ENCODE data around the gene MYLK.

MYLK gene

GRCh38 chr3:123819949-123820348 lies 64.2 kb downstream of the MYLK start:
- DNase-seq, result no peak

DNA sequence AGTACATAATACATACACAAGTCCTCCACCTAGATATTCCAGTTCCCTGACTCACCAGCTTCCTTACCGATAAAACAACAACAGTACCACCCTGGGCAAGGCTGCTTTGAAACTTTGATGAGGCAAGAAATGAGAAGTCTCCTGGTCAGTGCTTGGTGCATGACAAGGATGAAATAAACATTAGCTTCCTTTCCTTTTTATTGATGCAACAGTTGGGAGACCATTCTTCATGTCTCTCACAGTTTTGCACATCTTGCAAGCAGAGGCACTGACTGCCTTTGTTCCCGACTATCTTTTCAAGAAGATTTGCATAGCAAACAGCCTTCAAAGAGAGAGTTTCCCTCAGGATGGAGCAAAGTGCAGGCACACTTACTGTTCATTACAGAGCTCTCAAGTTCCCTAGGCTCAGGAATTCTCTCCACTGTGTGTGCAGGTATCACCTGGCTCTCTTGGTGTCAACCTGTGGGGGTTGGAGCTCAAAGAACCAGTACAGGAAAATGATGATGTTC lies 65.2 kb downstream of the MYLK start:
- DNase-seq, result no peak

DNA sequence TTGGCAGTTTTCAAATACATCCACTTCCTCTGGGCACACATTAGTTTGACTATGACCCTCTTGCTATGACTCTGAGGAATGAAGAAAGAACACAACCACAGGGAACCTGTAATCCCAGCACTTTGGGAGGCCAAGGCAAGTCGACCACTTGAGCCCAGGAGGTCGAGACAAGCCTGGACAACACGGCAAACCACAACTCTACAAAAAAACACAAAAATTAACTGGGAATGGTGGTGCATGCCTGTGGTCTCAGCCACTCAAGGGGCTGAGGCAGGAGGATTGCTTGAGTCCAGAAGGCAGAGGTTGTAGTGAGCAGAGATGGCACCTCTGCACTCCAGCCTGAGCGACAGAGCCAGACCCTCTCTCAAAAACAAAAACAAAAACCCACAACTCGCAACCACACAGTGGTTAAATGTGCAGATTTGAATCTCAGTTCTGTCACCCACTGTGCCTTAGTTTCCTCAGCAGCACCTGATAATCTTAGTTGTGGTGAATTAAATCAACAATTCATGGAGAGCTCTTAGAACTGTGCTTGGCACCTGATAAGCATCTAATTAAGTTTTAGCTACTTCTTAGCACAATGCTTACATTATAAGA lies 65.7 kb downstream of the MYLK start:
- no peak for DNase-seq

DNA sequence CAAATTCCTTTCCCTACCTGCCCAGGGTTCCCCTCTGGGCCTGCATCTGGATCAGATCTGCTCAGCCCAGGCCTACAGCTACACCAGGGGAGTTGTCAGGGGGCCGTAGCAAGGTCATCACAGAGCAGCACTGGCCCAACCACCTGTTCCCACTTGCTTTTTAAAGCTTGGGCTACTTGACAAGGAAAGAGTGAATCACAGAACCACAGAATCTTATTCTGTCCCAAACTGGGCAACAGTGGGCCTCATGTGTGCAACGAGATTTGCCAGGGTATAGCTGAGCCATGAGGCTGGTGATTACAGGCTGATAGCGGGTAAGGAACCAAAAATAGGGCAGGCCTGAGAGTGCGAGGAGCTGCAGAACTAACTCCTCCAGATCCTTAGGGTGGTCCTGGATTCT lies 66.7 kb downstream of the MYLK start:
- no peak for DNase-seq

DNA sequence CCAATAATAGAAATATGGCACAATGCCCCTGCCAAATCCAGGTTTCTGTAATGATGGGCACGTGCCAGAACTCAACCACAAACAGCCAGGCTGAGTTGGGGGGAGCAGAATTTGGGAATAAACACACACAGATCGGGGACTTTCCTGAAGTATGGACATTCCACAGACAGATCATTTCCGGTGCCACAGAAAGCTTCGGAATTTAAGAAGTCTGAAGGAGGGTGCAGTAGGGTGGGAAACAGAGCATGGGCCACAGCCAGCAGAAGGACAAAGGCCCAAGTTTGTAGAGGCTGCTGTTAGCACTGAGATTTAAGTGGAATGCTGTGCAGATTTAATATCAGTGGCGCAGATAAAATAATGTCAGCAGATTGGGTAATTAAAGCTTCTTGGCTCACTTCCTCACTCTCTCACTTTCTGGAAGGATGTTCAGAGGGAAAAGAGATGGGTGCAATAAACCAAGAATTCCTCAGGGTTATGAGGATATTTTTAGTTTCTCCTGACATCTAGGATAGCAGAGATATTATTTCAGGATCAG lies 67.4 kb downstream of the MYLK start:
- no peak for DNase-seq

DNA sequence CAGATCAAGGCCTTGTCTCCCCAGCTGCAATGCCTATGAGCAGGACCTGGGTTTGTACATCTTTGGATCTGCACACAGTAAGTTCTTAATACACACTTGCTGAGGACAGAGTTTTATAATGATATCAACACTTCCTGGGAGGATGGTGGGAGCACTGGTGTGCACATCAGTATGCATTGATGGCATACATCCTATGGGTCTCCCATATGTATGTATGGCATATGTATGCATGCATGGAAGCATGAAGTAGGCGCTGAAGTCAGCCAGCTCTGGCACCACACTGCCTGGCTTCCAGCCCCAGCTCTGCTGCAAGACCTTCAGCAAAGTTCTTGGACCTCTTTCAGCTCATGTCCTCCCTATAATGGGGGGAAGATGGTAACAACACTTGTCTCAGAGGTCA lies 68.2 kb downstream of the MYLK start:
- DNase-seq, result no peak

- DNase-seq, result no peak
Measured at GRCh38 chr3:123813876-123814275, 70.3 kb downstream of the MYLK start.

GRCh38 chr3:123809597-123809996 lies 74.5 kb downstream of the MYLK start:
- DNase-seq, result no peak

DNA sequence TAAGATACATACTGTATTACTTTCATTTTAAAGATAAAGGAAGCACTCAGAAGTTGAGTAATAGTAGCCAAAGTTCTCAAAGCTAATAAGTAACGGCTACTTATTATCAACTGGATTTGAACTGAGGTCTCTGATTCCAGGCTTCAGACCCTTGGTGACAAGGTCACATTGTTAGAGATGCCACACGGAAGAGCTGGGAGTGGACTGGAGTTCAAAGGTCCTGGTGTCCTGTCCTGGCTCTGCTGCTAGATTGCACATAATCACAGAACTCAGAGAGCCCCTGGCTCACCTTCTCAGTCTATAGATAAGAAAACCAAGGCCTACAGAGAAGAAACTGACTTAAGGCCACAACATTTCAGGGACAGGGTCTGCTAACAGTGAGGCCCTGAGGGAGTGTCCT lies 75.3 kb downstream of the MYLK start:
- DNase-seq, result no peak

- DNase-seq, result no peak
Measured at GRCh38 chr3:123807820-123808219, 76.3 kb downstream of the MYLK start.

DNA sequence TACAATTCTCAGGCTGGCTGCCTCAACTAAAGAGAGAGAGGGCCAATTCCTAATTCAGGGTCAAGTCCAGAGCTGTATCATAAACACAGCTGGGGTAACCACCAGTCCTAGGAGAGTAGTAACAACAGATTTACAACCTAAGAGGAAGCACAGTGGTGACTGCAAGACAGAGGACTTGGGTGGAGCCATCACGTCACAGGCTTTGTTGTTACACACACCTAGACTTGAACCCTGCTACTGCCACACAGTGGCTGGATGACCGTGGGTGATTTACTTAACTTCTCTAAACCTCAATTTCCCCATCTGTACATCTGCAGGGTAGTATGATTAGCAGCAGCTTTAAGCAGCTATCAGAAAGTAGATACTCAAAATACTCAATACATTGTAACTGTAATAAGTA lies 78.6 kb downstream of the MYLK start:
- DNase-seq, result no peak

DNA sequence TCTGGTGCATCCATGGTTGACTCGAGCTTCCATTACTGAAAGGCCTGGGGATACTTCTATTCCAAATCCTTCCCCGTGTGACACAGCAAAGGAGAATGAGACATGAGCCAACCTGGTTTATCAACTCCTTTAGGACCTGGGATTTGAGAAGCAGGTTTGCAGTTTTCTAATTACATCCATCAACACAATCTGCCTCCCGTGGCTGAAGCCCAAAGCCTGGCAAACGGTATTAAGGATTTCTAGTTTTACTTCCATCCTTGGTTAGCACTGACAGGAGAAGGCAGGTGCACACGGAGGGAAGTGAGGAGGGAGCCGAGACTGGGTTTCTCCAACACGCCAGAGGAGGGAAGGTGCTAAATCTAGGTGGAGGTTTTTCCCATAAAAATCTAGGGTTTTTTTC lies 79.0 kb downstream of the MYLK start:
- no peak for DNase-seq

GRCh38 chr3:123804676-123805075 lies 79.5 kb downstream of the MYLK start:
- DNase-seq, result no peak

GRCh38 chr3:123803521-123803920 lies 80.6 kb downstream of the MYLK start:
- DNase-seq, result no peak

DNA sequence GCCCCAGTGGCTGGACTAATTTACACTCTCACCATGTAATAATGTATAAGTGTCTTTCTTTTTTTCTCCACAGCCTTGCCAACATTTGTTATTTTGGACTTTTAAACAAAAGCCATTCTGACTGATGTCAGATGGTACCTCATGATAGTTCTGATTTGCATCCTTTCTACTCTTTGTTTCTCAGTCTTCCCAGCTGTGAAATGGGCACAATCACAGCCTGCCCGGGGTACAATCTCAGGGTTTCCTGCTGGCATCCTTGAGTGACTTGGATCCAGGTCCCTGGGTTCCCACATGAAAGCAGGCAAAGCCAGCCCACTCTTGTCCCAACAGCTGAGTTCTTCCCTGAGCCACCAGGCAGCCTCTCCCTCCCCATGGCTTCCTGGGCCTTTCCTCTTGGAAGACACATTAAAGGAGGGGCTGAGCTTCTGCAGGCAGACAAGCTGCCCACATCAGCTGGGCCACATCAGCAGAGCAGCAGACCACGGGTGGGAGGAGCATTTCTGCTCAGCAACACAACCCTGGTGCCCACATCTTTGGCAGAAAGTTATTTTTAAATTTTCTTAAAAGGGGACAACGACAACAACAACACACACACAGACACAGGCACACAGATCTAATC lies 82.0 kb downstream of the MYLK start:
- no peak for DNase-seq

DNA sequence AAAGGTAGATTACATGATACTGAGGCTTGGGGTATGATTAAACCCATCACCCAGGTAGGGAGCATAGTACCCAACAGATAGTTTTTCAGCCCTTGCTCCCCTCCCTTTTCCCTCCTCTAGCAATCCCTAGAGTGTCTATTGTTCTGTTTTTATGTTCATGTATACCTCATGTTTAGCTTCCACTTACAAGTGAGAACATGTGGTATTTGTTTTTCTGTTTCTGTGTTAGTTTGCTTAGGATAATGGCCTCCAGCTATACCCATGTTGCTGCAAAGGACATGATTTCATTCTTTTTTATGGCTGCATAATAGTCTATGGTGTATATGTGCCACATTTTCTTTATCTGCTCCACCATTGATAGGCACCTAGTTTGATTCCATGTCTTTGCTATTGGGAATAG lies 82.7 kb downstream of the MYLK start:
- DNase-seq, result no peak

DNA sequence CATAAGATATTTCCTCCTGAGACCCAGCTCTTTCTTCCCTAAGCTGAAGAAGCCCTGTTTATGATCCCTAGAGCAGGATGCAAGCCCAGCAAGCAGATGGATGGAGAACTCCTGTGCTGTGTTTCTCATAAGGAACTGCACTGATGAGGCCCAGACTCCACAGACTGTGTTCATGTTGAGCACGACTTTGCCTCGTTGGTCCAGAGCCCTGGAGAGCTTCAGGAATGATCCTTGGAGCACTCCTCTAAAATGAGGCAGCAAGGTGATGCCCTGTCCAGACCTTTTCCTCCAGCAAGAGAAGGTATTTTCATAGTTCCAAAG lies 83.8 kb downstream of the MYLK start:
- no peak for DNase-seq

DNA sequence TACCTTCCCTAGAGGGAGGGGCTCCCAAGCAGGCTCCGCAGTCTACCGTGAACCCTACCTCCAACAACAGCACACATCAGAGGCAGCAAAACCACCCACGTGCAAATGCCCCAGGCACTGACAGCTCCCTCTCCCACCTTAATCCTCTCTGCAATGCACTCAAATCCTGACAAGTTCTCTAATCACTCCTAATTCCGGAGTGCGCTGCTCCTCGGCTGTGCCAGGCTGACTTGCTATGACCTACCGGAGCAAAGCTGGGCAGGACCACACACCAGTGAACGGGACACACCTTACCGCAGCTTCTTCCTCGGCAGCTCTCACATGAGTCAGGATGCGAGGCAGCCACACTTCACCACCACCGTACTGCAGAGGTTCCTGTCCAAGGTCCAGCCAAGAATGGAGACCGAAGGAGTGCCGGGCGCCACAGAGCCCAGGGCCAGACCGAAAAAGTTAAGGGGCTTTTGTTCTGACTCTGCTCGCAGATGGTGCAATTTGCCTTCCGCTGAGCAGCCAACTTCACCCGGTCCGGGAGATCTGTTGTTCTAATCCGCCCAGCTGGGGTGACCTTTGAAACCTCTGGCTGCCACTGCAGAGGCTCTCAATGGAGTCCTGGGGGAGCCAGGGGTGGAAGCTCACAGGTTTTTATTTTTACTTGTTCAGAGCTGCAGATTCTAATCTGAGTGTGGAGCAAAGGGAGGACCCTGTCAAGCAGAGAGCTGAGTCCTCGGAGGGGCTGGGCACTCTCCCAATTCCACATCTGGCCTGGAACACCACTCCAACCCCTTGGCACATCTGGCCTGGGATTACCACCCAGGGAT lies 84.4 kb downstream of the MYLK start:
- no peak for DNase-seq

DNA sequence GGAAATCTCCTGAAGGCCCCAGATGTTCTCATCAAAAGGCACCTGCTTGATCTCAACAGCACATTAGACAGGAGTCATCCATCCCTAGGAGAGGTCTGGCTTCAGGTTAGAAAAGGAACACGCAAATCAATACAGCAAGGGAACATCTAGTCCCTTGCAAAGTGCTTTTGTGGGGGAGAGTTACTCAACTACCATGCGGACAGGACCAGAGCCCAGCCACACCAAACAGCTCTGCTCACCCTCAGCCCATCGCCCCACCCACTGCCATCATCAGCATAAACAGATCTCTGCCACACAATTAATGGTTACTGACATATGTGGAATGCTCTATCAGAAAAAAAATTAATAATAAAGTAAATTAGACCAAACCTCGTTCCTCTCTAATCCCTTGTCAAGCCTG lies 85.6 kb downstream of the MYLK start:
- no peak for DNase-seq

GRCh38 chr3:123795471-123796251 lies 88.5 kb downstream of the MYLK start:
- DNase-seq, result no peak

DNA sequence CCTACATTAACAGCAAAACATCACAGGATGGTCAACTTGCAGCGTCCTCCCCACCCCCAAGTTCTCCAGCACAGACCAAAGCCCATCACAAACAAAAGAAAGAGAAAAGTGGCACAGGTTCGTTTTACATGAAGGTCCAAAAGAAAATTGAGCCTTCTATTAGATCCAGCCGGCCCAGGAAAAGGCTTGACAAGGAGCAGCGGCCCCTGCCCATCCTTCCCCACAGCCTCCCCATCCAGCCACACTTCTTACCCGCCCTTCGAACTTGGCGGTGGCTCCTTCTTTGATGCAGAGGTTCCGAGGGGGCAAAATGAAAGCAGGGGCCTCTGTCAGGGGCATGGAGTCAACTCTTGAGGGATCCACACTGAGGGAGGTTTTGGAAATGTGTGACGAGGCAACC lies 90.7 kb downstream of the MYLK start:
- DNase-seq, result no peak

DNA sequence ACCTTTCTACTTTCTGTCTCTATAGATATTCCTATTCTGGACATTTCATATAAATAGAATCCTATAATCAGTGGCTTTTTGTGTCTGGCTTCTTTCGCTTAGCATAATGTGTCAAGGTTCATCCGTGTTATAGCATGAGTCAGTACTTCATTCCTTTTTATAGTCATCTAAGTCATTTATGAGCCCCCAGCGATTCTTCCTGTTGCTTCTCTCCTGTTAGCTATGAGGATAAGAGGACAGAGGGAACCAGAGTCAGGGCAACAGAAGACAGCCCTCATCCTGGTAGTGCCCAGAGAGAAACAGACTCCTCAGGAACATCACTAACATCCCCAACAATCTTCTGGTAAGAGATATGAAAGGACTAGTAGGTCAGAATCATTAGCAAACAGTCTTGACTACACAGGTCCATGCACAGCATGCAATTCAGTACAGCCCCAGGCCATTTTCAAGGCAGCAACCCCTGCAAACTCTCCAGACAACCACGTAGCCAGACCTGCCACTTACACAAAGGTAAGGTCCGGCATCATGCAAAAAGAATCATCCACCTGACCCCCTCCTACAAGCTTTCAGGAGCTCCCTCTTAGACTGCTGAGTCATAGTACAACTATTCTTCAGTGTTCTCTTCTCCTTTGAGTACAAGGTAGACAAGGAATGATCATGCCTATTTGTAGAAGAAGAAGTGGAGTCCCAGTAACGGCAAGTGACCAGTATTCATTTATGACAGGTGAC lies 91.5 kb downstream of the MYLK start:
- DNase-seq, result no peak

GRCh38 chr3:123791898-123792297 lies 92.2 kb downstream of the MYLK start:
- DNase-seq, result no peak

All from stimulated activated CD4-positive, alpha-beta T cell treated with anti-CD3 and anti-CD28 coated beads, Interleukin-15, amount 100 ng/mL, for 24 hours (primary cell).